NCI-H128 (cell line): ENCODE data around the gene GABRB2.
"Not testable (repeated sequence)": the region's sequence is repeated elsewhere in the genome, so short reads cannot be mapped to it uniquely, and the experiment has no call there.

Experiments used
- DNase-seq: peaks from one replicate; lab custom pipeline; 2025; ENCODE audit not compliant: unreplicated experiment; lab: John Stamatoyannopoulos, UW

GABRB2 gene

DNA sequence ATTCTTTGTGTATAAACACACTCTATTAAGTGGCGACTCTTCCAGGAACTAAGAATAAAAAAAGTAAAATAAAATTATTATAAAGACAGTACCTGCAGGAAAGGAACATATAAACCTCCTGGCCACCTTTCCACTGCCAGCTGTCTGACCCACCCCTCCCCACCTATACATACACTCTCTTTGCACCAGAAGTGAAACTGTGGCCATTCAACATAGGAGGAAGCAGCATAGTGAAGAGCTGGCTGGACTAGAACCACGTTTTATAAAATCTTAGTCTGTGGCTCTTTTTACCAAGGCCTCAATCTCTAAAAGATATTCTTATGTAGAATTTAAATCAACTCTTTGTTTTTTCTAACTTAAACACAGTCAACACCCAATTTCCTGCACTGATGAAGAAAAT, 289.6 kb downstream of the GABRB2 start:
- no peak for DNase-seq

- DNase-seq: not testable (repeated sequence)
These were observed 293.6 kb downstream of the GABRB2 start for GRCh38 chr5:161252955-161253354.

DNA sequence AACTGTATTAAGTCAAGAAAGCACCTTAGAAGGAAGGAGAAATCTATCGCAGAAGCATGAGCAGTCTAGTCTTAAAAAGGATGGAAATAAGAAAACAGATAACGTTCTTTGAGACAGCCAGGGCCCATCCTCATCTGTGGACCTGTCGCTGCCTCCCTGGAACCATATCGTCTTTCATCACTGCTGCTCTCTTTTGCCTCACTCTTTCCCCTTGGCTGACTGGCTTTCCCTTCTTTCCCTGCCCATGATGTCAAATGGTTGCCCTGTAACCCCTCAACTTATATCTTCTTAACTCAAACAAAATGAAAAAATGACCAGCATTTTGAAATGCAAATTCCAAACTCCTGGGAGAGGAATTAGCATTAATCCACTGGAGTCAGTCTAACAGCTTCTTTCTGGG, 299.8 kb downstream of the GABRB2 start:
- DNase-seq: no peak

DNA sequence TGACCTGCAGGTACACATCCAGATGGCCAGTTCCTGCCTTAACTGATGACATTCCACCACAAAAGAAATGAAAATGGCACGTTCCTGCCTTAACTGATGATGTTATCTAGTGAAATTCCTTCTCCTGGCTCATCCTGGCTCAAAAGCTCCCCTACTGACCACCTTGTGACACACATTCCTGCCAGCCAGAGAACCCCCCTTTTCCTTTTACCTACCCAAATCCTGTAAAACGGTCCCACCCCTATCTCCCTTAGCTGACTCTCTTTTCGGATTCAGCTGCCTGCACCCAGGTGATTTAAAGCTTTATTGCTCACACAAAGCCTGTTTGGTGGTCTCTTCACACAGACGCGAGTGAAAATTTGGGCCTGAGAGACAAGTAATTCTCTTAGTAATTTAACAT, 300.7 kb downstream of the GABRB2 start:
- DNase-seq: not testable (repeated sequence)
